ENCODE measurements around the gene ZGPAT. TPM values are rescaled to one million over a fixed set of nuclear protein-coding genes. Genes with fewer than 3 reads are reported as not detected.
A peak's percentile ranks its signal among the peaks of the same experiment; 100 is the strongest.

The ZGPAT gene
- total and polyA plus RNA-seq, 2 of the 13 experiments (the other 11 are each of a cell fraction or from before 2014, with no cell fraction given) = 23.0 to 41.9 TPM

GRCh38 chr20:63739130-63740069 is 31.6 kb downstream of the ZGPAT start, which contains the start of gene SLC2A4RG (continued):
- TF ChIP-seq, protein P1, sequence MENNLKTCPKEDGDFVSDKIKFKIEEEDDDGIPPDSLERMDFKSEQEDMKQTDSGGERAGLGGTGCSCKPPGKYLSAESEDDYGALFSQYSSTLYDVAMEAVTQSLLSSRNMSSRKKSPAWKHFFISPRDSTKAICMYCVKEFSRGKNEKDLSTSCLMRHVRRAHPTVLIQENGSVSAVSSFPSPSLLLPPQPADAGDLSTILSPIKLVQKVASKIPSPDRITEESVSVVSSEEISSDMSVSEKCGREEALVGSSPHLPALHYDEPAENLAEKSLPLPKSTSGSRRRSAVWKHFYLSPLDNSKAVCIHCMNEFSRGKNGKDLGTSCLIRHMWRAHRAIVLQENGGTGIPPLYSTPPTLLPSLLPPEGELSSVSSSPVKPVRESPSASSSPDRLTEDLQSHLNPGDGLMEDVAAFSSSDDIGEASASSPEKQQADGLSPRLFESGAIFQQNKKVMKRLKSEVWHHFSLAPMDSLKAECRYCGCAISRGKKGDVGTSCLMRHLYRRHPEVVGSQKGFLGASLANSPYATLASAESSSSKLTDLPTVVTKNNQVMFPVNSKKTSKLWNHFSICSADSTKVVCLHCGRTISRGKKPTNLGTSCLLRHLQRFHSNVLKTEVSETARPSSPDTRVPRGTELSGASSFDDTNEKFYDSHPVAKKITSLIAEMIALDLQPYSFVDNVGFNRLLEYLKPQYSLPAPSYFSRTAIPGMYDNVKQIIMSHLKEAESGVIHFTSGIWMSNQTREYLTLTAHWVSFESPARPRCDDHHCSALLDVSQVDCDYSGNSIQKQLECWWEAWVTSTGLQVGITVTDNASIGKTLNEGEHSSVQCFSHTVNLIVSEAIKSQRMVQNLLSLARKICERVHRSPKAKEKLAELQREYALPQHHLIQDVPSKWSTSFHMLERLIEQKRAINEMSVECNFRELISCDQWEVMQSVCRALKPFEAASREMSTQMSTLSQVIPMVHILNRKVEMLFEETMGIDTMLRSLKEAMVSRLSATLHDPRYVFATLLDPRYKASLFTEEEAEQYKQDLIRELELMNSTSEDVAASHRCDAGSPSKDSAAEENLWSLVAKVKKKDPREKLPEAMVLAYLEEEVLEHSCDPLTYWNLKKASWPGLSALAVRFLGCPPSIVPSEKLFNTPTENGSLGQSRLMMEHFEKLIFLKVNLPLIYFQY (CRISPR knock-in tag; IDR thresholded peaks at IDR 0.05; ENCODE audit: borderline replicate concordance) = peak; percentile 87
- TF ChIP-seq KLF11 (CRISPR knock-in tag; IDR thresholded peaks at IDR 0.05) (peak; percentile 68), ZNF615 (CRISPR knock-in tag; IDR thresholded peaks at IDR 0.05; ENCODE audit: borderline replicate concordance) (no peak), ZHX1 (CRISPR knock-in tag; IDR thresholded peaks at IDR 0.05; ENCODE audit: low read depth) (peak; percentile 76; the same call in 1 of the 2 replicates), ZNF280B (CRISPR knock-in tag; IDR thresholded peaks at IDR 0.05; ENCODE audit: borderline replicate concordance) (no peak; the same call in 1 of the 2 replicates), RORA (CRISPR knock-in tag; IDR thresholded peaks at IDR 0.05) (no peak), ZNF580 (CRISPR knock-in tag; IDR thresholded peaks at IDR 0.05; ENCODE audit: borderline replicate concordance, low read depth) (0 out of 2 replicates have a peak, but pooled peaks have one; percentile 60), MED13 (CRISPR knock-in tag; IDR thresholded peaks at IDR 0.05) (peak; percentile 98), ZNF367 (CRISPR knock-in tag; IDR thresholded peaks at IDR 0.05; ENCODE audit: borderline replicate concordance) (peak; percentile 95; the same call in 1 of the 2 replicates), ERF (CRISPR knock-in tag; IDR thresholded peaks at IDR 0.05) (peak; percentile 90), ZNF672 (CRISPR knock-in tag; IDR thresholded peaks at IDR 0.05) (no peak), TBX2 (CRISPR knock-in tag; IDR thresholded peaks at IDR 0.05; ENCODE audit: borderline replicate concordance) (peak; percentile 94), KDM6A (CRISPR knock-in tag; IDR thresholded peaks at IDR 0.05; ENCODE audit: low read depth) (peak; percentile 68; the same call in 1 of the 2 replicates)
- TF ChIP-seq, protein P2, sequence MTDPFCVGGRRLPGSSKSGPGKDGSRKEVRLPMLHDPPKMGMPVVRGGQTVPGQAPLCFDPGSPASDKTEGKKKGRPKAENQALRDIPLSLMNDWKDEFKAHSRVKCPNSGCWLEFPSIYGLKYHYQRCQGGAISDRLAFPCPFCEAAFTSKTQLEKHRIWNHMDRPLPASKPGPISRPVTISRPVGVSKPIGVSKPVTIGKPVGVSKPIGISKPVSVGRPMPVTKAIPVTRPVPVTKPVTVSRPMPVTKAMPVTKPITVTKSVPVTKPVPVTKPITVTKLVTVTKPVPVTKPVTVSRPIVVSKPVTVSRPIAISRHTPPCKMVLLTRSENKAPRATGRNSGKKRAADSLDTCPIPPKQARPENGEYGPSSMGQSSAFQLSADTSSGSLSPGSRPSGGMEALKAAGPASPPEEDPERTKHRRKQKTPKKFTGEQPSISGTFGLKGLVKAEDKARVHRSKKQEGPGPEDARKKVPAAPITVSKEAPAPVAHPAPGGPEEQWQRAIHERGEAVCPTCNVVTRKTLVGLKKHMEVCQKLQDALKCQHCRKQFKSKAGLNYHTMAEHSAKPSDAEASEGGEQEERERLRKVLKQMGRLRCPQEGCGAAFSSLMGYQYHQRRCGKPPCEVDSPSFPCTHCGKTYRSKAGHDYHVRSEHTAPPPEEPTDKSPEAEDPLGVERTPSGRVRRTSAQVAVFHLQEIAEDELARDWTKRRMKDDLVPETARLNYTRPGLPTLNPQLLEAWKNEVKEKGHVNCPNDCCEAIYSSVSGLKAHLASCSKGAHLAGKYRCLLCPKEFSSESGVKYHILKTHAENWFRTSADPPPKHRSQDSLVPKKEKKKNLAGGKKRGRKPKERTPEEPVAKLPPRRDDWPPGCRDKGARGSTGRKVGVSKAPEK (CRISPR knock-in tag; IDR thresholded peaks at IDR 0.05; ENCODE audit: borderline replicate concordance) = no peak
